Activated naive CD8-positive, alpha-beta T cell treated with anti-CD3 and anti-CD28 coated beads, Interleukin-2, amount 50 U/mL, for 24 hours (primary cell): ENCODE measurements around the gene ZNF768.
"Not testable (repeated sequence)": the region's sequence is repeated elsewhere in the genome, so short reads cannot be mapped to it uniquely, and the experiment has no call there.

ENCODE experiments used
- ATAC-seq: fragments of 150-1000 bp; cut with Tn5 transposase; one replicate; pipeline ENCODE4 v1.10.0; 2021
- DNase-seq: peaks from one replicate; pipeline ENCODE4 v3.0.0; 2021
- H3K27ac Mint-ChIP-seq: one replicate; pipeline ENCODE4 v1.8.0; 2021; ENCODE audit warnings: mild to moderate bottlenecking, mixed read lengths
- H3K27me3 Mint-ChIP-seq: one replicate; pipeline ENCODE4 v1.8.0; 2021; ENCODE audit warnings: mixed read lengths
- H3K36me3 Mint-ChIP-seq: one replicate; pipeline ENCODE4 v1.8.0; 2021; ENCODE audit warnings: low read depth, mixed read lengths
- H3K4me1 Mint-ChIP-seq: one replicate; pipeline ENCODE4 v1.8.0; 2021; ENCODE audit warnings: mixed read lengths
- H3K4me3 Mint-ChIP-seq: one replicate; pipeline ENCODE4 v1.8.0; 2021; ENCODE audit warnings: mild to moderate bottlenecking, moderate library complexity, mixed read lengths
- H3K9me3 Mint-ChIP-seq: one replicate; pipeline ENCODE4 v1.8.0; 2021; ENCODE audit warnings: mixed read lengths

The ZNF768 gene

GRCh38 chr16:30543067-30543466 is 16.7 kb upstream of the ZNF768 start:
- no peaks in the 10 kb centered on the region for H3K36me3 Mint-ChIP-seq
- H3K4me3 Mint-ChIP-seq, result no peak overlapping the region
- ATAC-seq, result no peak
- no peak for DNase-seq
- no peaks in the 10 kb centered on the region for H3K9me3 Mint-ChIP-seq
- H3K4me1 Mint-ChIP-seq, result peaks cover under 1% of the 10 kb centered on the region
- H3K27me3 Mint-ChIP-seq, result no peaks in the 10 kb centered on the region
- H3K27ac Mint-ChIP-seq, result no peak overlapping the region

- no peak for ATAC-seq
- no peak for DNase-seq
- peaks cover 10% of the 10 kb centered on the region for H3K36me3 Mint-ChIP-seq
- no peaks in the 10 kb centered on the region for H3K27me3 Mint-ChIP-seq
- H3K9me3 Mint-ChIP-seq, result no peaks in the 10 kb centered on the region
- H3K4me3 Mint-ChIP-seq, result no peak overlapping the region
- peaks cover 11% of the 10 kb centered on the region for H3K4me1 Mint-ChIP-seq
- H3K27ac Mint-ChIP-seq, result no peak overlapping the region
These were observed 15.3 kb upstream of the ZNF768 start for GRCh38 chr16:30541502-30542329.

DNA sequence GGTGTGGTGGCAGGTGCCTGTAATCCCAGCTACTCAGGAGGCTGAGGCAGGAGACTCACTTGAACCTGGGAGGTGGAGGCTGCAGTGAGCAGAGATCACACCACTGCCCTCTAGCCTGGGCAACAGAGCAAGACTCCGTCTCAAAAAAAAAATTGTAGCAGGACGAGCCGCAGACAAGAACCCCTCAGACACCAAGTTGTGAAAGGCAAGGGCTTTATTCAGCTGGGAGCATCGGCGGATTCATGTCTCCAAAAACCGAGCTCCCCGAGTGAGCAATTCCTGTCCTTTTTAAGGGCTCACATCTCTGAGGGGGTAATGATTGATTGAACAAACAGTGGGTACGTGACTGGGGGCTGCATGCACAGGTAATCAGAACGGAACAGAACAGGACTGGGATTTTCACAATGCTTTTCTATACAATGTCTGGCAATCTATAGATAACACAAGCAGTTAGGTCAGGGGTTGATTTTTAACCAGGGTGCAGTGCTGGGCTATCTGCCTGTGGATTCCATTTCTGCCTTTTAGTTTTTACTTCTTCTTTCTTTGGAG is 14.6 kb upstream of the ZNF768 start:
- H3K4me3 Mint-ChIP-seq, H3K27me3 Mint-ChIP-seq, H3K9me3 Mint-ChIP-seq, DNase-seq, H3K27ac Mint-ChIP-seq, ATAC-seq: not testable (repeated sequence)
- peaks cover 19% of the 10 kb centered on the region for H3K4me1 Mint-ChIP-seq
- H3K36me3 Mint-ChIP-seq, result peaks cover 17% of the 10 kb centered on the region

DNA sequence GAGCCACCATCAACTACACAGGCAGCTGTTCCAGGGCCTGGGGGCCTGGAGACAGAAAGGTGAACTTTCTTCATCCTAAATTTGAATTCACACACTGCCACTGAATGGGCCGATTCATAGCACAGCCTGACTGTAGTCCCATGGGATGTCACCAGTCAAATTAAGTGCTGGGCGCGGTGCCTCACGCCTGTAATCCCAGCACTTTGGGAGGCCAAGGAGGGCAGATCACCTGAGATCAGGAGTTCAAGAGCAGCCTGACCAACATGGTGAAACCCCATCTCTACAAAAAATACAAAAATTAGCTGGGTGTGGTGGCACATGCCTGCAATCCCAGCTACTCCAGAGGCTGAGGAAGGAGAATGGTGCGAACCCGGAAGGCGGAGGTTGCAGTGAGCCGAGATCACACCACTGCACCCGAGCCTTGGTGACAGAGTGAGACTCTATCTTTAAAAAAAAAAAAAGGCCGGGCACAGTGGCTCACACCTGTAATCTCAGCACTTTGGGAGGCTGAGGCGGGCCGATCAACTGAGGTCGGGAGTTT is 13.7 kb upstream of the ZNF768 start:
- not testable (repeated sequence) for H3K27ac Mint-ChIP-seq, H3K9me3 Mint-ChIP-seq, H3K4me3 Mint-ChIP-seq, H3K27me3 Mint-ChIP-seq, ATAC-seq, DNase-seq
- peaks cover 23% of the 10 kb centered on the region for H3K4me1 Mint-ChIP-seq
- peaks cover 21% of the 10 kb centered on the region for H3K36me3 Mint-ChIP-seq

DNA sequence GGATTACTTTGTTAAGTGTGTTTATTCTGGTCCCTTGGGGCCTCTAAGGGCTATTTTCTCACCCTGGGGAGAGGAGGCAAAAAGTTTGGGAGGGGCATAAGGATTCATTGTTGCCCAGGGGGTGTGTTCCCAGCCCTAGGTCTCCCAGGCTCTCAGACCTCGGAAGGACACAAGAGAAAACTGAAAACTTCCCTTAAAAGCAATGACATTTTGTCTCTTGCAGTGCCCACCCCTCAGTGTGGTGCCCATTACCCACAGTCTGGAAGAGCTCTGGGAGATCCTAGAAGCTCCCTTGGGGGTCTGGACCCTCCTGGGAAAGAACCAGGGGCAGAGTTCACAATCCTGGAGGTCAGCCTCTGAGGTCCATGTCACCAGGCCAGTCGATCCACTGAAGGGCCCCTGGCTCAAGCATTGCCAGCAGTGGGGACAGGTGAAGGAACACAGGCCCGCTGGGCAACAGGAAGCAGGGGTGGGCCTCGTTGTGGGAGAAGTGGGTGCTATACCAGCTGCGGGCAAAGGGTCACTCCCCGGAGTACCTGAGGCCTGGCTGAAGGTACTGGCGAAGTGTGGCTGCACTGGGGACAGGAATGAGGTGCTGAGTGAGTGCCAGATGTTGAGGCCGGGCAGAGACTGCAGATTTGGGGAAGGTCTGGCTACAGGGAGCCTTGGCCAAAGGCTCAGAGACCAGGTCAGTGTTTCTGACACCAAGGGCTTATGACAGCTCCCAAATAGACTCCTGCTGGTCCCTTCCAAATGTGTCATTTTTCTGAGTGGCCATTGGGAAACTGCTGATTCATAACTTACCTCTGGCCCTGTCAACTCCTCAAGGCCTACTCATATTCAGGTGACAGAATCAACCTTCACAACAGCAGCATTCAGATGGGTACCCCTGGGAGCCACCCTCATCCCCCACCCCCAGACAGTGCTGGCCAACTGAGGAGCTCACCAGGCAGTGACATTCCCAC is 12.9 kb upstream of the ZNF768 start:
- Mint-ChIP-seq H3K36me3 (peaks cover 23% of the 10 kb centered on the region), H3K9me3 (no peaks in the 10 kb centered on the region), H3K4me1 (peaks cover 26% of the 10 kb centered on the region), H3K27ac (no peak overlapping the region), H3K27me3 (no peaks in the 10 kb centered on the region), H3K4me3 (no peak overlapping the region)
- ATAC-seq, result no peak
- no peak for DNase-seq

GRCh38 chr16:30536391-30537024 is 10.1 kb upstream of the ZNF768 start:
- not testable (repeated sequence) for H3K27me3 Mint-ChIP-seq, ATAC-seq, H3K9me3 Mint-ChIP-seq, DNase-seq
- peak overlapping the region; percentile 99 for H3K27ac Mint-ChIP-seq
- H3K36me3 Mint-ChIP-seq, result peaks cover 26% of the 10 kb centered on the region
- H3K4me1 Mint-ChIP-seq, result peaks cover 34% of the 10 kb centered on the region
- H3K4me3 Mint-ChIP-seq, result peak overlapping the region; percentile 96

- H3K27ac Mint-ChIP-seq, result peak overlapping the region; percentile 99
- H3K4me3 Mint-ChIP-seq, result peak overlapping the region; percentile 96
- DNase-seq (peak; percentile 68), ATAC-seq (peak; percentile 74)
- H3K9me3 Mint-ChIP-seq, result no peaks in the 10 kb centered on the region
- peaks cover 32% of the 10 kb centered on the region for H3K36me3 Mint-ChIP-seq
- no peaks in the 10 kb centered on the region for H3K27me3 Mint-ChIP-seq
- H3K4me1 Mint-ChIP-seq, result peaks cover 39% of the 10 kb centered on the region
These were observed 9.4 kb upstream of the ZNF768 start for GRCh38 chr16:30535777-30536190.

DNA sequence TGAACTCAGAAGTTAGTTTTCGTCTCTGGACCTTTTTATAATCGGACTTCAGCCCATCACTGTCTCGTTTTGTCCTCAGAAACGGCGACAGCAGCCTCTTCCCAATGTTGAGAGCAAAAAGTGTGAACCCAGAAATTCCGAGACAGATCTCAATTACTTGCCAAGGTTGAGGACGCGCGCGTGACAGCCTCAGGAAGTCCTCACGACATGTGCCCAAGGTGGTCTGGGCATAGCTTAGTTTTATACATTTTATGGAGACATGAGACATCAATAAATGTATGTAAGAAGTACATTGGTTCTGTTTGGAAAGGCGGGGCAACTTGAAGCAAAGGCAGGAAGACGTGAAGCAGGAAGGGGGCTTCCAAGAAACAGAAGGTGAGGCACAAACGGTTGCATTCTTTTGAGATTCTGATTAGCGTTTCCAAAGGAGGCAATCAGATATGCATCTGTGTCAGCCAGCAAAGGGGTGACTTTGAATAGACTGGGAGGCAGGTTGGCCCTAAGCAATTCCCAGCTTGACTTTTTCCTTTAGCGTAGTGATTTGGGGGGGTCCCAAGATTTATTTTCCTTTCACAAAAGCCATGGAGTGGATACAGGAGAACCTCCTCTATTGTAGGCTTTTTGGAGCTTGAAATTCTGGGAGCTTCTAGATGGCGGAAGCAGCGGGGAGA is 8.9 kb upstream of the ZNF768 start:
- ATAC-seq, result peak; percentile 9

DNA sequence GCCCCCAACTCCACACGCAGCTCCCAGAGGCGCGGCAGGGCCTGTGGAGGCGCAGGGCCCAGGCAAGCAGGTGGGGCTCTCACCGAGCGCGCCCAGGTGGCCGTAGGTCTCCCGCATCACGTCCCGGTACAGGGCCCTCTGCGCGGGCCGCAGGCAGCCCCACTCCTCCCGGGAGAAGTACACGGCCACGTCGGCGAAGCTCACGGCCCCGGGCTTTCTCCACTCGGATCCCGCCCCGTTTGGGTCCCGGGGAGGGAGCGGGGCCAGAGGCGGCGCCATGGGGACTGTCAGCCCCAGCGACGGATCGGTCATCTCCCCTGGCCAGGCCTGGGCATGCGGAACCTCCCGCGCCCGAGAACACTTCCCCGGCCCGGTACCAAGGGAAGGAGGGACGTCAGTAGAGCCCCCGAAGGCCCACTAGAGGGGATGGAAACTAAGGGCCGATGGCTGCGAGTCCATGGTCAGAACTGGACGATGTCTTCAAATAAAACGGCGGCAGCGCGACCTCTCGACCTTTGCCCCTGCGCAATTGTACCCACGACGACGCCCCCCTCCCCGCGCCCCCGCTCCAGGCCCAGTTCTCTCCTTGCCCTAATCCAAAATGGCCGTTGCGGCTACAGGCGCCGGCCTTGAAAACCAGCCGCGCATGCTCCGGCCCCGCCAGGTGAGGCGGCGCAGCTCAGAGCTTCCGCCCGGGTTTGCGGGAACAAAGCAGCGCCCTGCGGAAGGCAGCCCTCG is 8.2 kb upstream of the ZNF768 start, which contains the start of gene ZNF747:
ZNF747 (minus strand) TSS at position 491 of the 738 bp plus-strand sequence; CDS start at position 312, 179 bp downstream.
- peaks cover 49% of the 10 kb centered on the region for H3K4me1 Mint-ChIP-seq
- ATAC-seq (peak; percentile 71), DNase-seq (peak; percentile 93)
- H3K9me3 Mint-ChIP-seq, result no peaks in the 10 kb centered on the region
- peak within 1 kb of the TSS; percentile 96 for H3K4me3 Mint-ChIP-seq
- peaks cover 35% of the 10 kb centered on the region for H3K36me3 Mint-ChIP-seq
- peak within 1 kb of the TSS; percentile 99 for H3K27ac Mint-ChIP-seq
- H3K27me3 Mint-ChIP-seq, result no peaks in the 10 kb centered on the region

More for the DNA sequence above, 8.9 kb upstream of the ZNF768 start:
- H3K36me3 Mint-ChIP-seq, result peaks cover 35% of the 10 kb centered on the region
- peak overlapping the region; percentile 99 for H3K27ac Mint-ChIP-seq
- no peaks in the 10 kb centered on the region for H3K9me3 Mint-ChIP-seq
- peaks cover 45% of the 10 kb centered on the region for H3K4me1 Mint-ChIP-seq
- peak overlapping the region; percentile 96 for H3K4me3 Mint-ChIP-seq
- H3K27me3 Mint-ChIP-seq, result no peaks in the 10 kb centered on the region
- DNase-seq, result no peak

GRCh38 chr16:30533748-30534367 is 7.5 kb upstream of the ZNF768 start:
- no peaks in the 10 kb centered on the region for H3K27me3 Mint-ChIP-seq
- ATAC-seq (peak; percentile 18), DNase-seq (peak; percentile 20)
- peaks cover 35% of the 10 kb centered on the region for H3K36me3 Mint-ChIP-seq
- peak overlapping the region; percentile 96 for H3K4me3 Mint-ChIP-seq
- peaks cover 51% of the 10 kb centered on the region for H3K4me1 Mint-ChIP-seq
- peak overlapping the region; percentile 89 for H3K27ac Mint-ChIP-seq
- no peaks in the 10 kb centered on the region for H3K9me3 Mint-ChIP-seq

GRCh38 chr16:30533146-30533522 is 6.8 kb upstream of the ZNF768 start:
- Mint-ChIP-seq H3K36me3 (peaks cover 35% of the 10 kb centered on the region), H3K4me1 (peaks cover 57% of the 10 kb centered on the region), H3K4me3 (peak overlapping the region; percentile 79), H3K27ac (peak overlapping the region; percentile 83), H3K9me3 (no peaks in the 10 kb centered on the region), H3K27me3 (no peaks in the 10 kb centered on the region)
- DNase-seq (no peak), ATAC-seq (no peak)

- H3K4me3 Mint-ChIP-seq, result no peak overlapping the region
- ATAC-seq, result no peak
- peak overlapping the region; percentile 83 for H3K27ac Mint-ChIP-seq
- no peak for DNase-seq
- peaks cover 31% of the 10 kb centered on the region for H3K36me3 Mint-ChIP-seq
- no peaks in the 10 kb centered on the region for H3K9me3 Mint-ChIP-seq
- peaks cover 57% of the 10 kb centered on the region for H3K4me1 Mint-ChIP-seq
- H3K27me3 Mint-ChIP-seq, result no peaks in the 10 kb centered on the region
These were observed 6.1 kb upstream of the ZNF768 start for GRCh38 chr16:30532285-30533145.
